Ishikawa (cell line): ENCODE results near the gene GRAMD1B.

Experiments
- CREB1 ChIP-seq: IDR thresholded peaks from 2 replicates; pipeline ENCODE4 v1.6.1; 2012; ENCODE audit warnings: low read depth
- EP300 ChIP-seq: IDR thresholded peaks from 2 replicates; pipeline ENCODE4 v1.6.1; 2012; ENCODE audit warnings: borderline replicate concordance
- NFIC ChIP-seq: IDR thresholded peaks from 2 replicates; pipeline ENCODE4 v1.6.1; 2012
- TAF1 ChIP-seq: IDR thresholded peaks from 2 replicates; pipeline ENCODE4 v1.6.1; 2012; ENCODE audit warnings: low read depth, mild to moderate bottlenecking
- YY1 ChIP-seq: IDR thresholded peaks from 2 replicates; pipeline ENCODE4 v1.6.1; 2012; ENCODE audit warnings: low read depth
- ZBTB7A ChIP-seq: IDR thresholded peaks from 2 replicates; pipeline ENCODE4 v1.6.1; 2012; ENCODE audit warnings: low read depth
- TF ChIP-seq, protein P1 (sequence below): IDR thresholded peaks from 2 replicates; pipeline ENCODE4 v1.6.1; 2012; ENCODE audit warnings: low read depth, mild to moderate bottlenecking

DNA sequence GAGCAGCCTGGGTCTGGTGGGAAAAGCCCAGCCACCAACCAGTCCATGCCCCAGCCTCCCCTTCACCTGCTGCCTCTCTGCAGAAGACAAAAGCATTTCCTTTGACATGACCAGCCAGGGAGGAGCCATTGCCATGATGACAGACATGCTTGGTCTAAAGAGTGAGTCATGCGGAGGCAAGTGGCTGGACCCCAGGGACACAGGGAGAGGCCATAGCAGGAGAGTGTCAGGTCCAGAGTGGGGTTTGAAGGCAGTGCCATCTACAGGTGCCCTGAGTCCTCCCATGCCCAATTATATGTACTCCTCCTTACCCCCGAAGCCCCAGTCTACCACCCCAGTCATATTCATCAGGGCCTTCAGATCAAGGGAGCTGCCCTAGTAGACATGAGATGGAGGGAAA is 157.0 kb downstream of the GRAMD1B start:
- no peak for TF ChIP-seq EP300
- no peak for TF ChIP-seq CREB1
- TF ChIP-seq, protein P1, sequence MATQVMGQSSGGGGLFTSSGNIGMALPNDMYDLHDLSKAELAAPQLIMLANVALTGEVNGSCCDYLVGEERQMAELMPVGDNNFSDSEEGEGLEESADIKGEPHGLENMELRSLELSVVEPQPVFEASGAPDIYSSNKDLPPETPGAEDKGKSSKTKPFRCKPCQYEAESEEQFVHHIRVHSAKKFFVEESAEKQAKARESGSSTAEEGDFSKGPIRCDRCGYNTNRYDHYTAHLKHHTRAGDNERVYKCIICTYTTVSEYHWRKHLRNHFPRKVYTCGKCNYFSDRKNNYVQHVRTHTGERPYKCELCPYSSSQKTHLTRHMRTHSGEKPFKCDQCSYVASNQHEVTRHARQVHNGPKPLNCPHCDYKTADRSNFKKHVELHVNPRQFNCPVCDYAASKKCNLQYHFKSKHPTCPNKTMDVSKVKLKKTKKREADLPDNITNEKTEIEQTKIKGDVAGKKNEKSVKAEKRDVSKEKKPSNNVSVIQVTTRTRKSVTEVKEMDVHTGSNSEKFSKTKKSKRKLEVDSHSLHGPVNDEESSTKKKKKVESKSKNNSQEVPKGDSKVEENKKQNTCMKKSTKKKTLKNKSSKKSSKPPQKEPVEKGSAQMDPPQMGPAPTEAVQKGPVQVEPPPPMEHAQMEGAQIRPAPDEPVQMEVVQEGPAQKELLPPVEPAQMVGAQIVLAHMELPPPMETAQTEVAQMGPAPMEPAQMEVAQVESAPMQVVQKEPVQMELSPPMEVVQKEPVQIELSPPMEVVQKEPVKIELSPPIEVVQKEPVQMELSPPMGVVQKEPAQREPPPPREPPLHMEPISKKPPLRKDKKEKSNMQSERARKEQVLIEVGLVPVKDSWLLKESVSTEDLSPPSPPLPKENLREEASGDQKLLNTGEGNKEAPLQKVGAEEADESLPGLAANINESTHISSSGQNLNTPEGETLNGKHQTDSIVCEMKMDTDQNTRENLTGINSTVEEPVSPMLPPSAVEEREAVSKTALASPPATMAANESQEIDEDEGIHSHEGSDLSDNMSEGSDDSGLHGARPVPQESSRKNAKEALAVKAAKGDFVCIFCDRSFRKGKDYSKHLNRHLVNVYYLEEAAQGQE: no peak
- no peak for TF ChIP-seq YY1
- TF ChIP-seq TAF1: no peak
- TF ChIP-seq ZBTB7A: no peak
- TF ChIP-seq NFIC: no peak
